ENCODE data around the gene LMAN2. TPM values are rescaled to one million over a fixed set of nuclear protein-coding genes. Genes with fewer than 3 reads are reported as not detected.

The LMAN2 gene
- total RNA-seq, 1 experiment from 2014 or later, result 128 TPM

DNA sequence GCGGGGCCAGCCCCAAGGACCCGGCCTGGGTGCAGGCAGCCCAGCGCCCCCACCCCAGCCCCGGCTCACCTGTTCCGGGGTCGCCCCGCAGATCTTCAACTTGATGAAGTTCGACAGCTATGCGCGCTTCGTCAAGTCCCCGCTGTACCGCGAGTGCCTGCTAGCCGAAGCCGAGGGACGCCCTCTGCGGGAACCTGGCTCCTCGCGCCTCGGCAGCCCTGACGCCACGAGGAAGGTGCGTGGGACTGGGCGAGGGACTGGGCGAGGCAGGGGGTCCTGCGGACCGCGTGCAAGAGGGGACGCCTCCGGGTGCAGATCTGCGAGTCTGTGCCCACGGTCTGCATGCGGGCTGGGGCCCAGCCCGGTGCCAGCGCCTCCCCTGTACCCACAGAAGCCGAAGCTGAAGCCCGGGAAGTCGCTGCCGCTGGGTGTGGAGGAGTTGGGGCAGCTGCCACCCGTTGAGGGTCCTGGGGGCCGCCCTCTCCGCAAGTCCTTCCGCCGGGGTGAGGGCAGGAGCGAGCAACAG, 15.9 kb upstream of the LMAN2 start:
- Histone ChIP-seq H3K4me2 (ENCODE audit: low read length) (peak overlapping the region; percentile 64), H3K9ac (ENCODE audit: low read length) (no peak overlapping the region), H3K79me2 (ENCODE audit: insufficient read depth, low read length) (no peaks in the 10 kb centered on the region), H3K9me2 (ENCODE audit: insufficient read depth) (no peaks in the 10 kb centered on the region), H3K9me3 (ENCODE audit: control insufficient read depth in 1 of 2, insufficient read depth in 1 of 2, low read depth in 1 of 2, low read length in 2 of 2) (no peaks in the 10 kb centered on the region), H2AFZ (ENCODE audit: low read depth, low read length, poor library complexity, severe bottlenecking) (no peak overlapping the region), H3K4me3 (replicated peaks in 1 of 2; ENCODE audit: low read depth in 1 of 2, low read length in 2 of 2) (no peak overlapping the region), H3K4me1 (ENCODE audit: control insufficient read depth in 1 of 2, insufficient read depth in 2 of 2, low read length in 2 of 2) (peaks cover 27 to 61% of the 10 kb centered on the region in 2 experiments), H3K27ac (ENCODE audit: low read depth, low read length) (no peak overlapping the region; the same call in 1 of the 2 replicates), H3K27me3 (ENCODE audit: insufficient read depth, low read length) (no peaks in the 10 kb centered on the region), H4K20me1 (ENCODE audit: insufficient read depth) (no peaks in the 10 kb centered on the region), H3K36me3 (ENCODE audit: control insufficient read depth in 1 of 2, insufficient read depth in 2 of 2, low read length in 2 of 2) (no peaks in the 10 kb centered on the region)
- POLR2A ChIA-PET, result interaction anchor here (1.0 kb wide), 1 partner anchor 15 kb away, joined by 3 read pairs; the partner anchor contains the start of gene LMAN2
- intact Hi-C loops (cut with micrococcal nuclease), result no loop called here
- no peak for DNase-seq (ENCODE audit: low read depth, low spot score)
- BruUV-seq (replicated peaks), result no TSS peak
- CTCF ChIA-PET, result interaction anchor here (0.6 to 1.0 kb wide), 4 partner anchors 16 to 90 kb away, joined by 3 to 6 read pairs (median 5); partner anchors contain the start of gene LMAN2
- RAD21 ChIA-PET (ENCODE audit: low non-redundant PET in 1 of 2, low total read pairs in 2 of 2, uncharacterized antibody in 2 of 2, unreplicated experiment in 2 of 2), result no interaction called here
- TF ChIP-seq, protein P1, sequence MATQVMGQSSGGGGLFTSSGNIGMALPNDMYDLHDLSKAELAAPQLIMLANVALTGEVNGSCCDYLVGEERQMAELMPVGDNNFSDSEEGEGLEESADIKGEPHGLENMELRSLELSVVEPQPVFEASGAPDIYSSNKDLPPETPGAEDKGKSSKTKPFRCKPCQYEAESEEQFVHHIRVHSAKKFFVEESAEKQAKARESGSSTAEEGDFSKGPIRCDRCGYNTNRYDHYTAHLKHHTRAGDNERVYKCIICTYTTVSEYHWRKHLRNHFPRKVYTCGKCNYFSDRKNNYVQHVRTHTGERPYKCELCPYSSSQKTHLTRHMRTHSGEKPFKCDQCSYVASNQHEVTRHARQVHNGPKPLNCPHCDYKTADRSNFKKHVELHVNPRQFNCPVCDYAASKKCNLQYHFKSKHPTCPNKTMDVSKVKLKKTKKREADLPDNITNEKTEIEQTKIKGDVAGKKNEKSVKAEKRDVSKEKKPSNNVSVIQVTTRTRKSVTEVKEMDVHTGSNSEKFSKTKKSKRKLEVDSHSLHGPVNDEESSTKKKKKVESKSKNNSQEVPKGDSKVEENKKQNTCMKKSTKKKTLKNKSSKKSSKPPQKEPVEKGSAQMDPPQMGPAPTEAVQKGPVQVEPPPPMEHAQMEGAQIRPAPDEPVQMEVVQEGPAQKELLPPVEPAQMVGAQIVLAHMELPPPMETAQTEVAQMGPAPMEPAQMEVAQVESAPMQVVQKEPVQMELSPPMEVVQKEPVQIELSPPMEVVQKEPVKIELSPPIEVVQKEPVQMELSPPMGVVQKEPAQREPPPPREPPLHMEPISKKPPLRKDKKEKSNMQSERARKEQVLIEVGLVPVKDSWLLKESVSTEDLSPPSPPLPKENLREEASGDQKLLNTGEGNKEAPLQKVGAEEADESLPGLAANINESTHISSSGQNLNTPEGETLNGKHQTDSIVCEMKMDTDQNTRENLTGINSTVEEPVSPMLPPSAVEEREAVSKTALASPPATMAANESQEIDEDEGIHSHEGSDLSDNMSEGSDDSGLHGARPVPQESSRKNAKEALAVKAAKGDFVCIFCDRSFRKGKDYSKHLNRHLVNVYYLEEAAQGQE (IDR thresholded peaks at IDR 0.05; ENCODE audit: low read depth), result no peak
- no peak for TF ChIP-seq ZNF274 (IDR thresholded peaks at IDR 0.05; ENCODE audit: low read depth, low read length)
- ATAC-seq, result no peak
